Hepatocyte (in vitro differentiated cells): ENCODE results near the gene SOS1. TPM values are rescaled to one million over a fixed set of nuclear protein-coding genes. Genes with fewer than 3 reads are reported as not detected.

Experiments used
- DNase-seq: peaks from one replicate; pipeline ENCODE4 v3.0.0-alpha.2; 2016; ENCODE audit warnings: low spot score
- H2AFZ ChIP-seq: fragments of 200-600 bp; sonication (generic); 2 replicates; pipeline ENCODE4 v1.6.0; 2016; ENCODE audit warnings: antibody characterized with exemption, mild to moderate bottlenecking
- H3K27ac ChIP-seq: fragments of 200-600 bp; sonication (generic); 2 replicates; pipeline ENCODE4 v1.5.1; 2016; ENCODE audit warnings: mild to moderate bottlenecking
- H3K27me3 ChIP-seq: fragments of 200-600 bp; sonication (generic); 2 replicates; pipeline ENCODE4 v1.6.1; 2016
- H3K36me3 ChIP-seq: fragments of 200-600 bp; sonication (generic); replicated peaks from 2 replicates; pipeline ENCODE4 v1.5.1; 2016; ENCODE audit warnings: low read depth; ENCODE audit not compliant: insufficient read depth
- H3K4me1 ChIP-seq: fragments of 200-600 bp; sonication (generic); 2 replicates; pipeline ENCODE4 v1.5.1; 2016; ENCODE audit warnings: mild to moderate bottlenecking, moderate library complexity; ENCODE audit not compliant: insufficient read depth
- H3K4me2 ChIP-seq: fragments of 200-600 bp; sonication (generic); 2 replicates; pipeline ENCODE4 v1.6.0; 2016
- H3K4me3 ChIP-seq: fragments of 200-600 bp; sonication (generic); 2 replicates; pipeline ENCODE4 v1.5.1; 2016; ENCODE audit warnings: mild to moderate bottlenecking
- H3K79me2 ChIP-seq: fragments of 200-600 bp; sonication (generic); 2 replicates; pipeline ENCODE4 v1.6.0; 2017; ENCODE audit warnings: mild to moderate bottlenecking
- H3K9me2 ChIP-seq: fragments of 200-600 bp; sonication (generic); replicated peaks from 2 replicates; pipeline ENCODE4 v1.6.0; 2017; ENCODE audit warnings: mild to moderate bottlenecking; ENCODE audit not compliant: insufficient read depth
- H3K9me3 ChIP-seq: fragments of 200-600 bp; sonication (generic); 2 replicates; pipeline ENCODE4 v1.5.1; 2016; ENCODE audit warnings: low read depth, mild to moderate bottlenecking
- H4K20me1 ChIP-seq: fragments of 200-600 bp; sonication (generic); 2 replicates; pipeline ENCODE4 v1.6.0; 2016; ENCODE audit warnings: mild to moderate bottlenecking; ENCODE audit not compliant: insufficient read depth, poor library complexity, severe bottlenecking
- EZH2 ChIP-seq: fragments of 200-600 bp; sonication (generic); IDR thresholded peaks from 2 replicates; pipeline ENCODE4 v1.6.1; 2016; ENCODE audit warnings: antibody characterized with exemption, mild to moderate bottlenecking, borderline replicate concordance
- EZH2phosphoT487 ChIP-seq: fragments of 200-600 bp; sonication (generic); IDR thresholded peaks from one replicate; pipeline ENCODE4 v1.6.1; 2018; ENCODE audit warnings: antibody characterized with exemption, mild to moderate bottlenecking, low read depth, moderate library complexity; ENCODE audit not compliant: unreplicated experiment, severe bottlenecking
- WGBS: methylation state at CpG from one replicate; pipeline ENCODE4 v1.1.6; 2016; ENCODE audit warnings: low lambda C conversion rate; ENCODE audit errors: missing lambda C conversion rate; 5-methylcytosine and 5-hydroxymethylcytosine counted together
- polyA plus RNA-seq: library from polyadenylated mRNA; unstranded; fragments of >200 nt; fragmentation: Nextera tagmentation; extraction: Ambion mirVana; gene quantifications from 2 replicates; pipeline ENCODE4 v1.2.1, GENCODE V29; 2016
- total RNA-seq: library from RNA; depleted of rRNA; stranded (reverse); fragments of >200 nt; gene quantifications from 2 replicates; pipeline ENCODE4 v1.2.3, GENCODE V29; 2014
- TF ChIP-seq, protein P1 (sequence below): fragments of 200-600 bp; sonication (generic); IDR thresholded peaks from 2 replicates; pipeline ENCODE4 v1.5.1; 2016; ENCODE audit warnings: antibody characterized with exemption, mild to moderate bottlenecking; ENCODE audit not compliant: poor library complexity

Gene SOS1
- total and polyA plus RNA-seq, 2 experiments from 2014 or later: 11.9 to 48.4 TPM

DNA sequence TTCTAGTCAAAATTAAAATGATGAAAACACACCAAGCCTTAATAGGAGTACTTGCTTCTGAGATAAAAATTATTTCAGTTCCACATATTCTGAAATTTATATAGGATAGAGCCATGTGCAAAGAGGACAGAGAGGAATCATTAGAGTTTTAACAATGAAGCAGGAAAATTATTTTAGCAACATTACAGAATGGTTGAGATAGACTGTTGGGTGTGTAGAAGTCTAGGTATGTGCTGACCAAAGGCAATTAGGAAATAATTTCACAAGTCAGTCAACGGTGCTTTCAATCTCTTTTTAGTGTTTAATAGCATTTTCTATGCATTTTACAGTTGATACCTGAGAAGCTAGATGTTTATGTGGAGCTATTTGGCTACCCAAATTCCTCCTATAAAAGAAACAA lies 25.2 kb downstream of the SOS1 start:
- peaks cover 12% of the 10 kb centered on the region for H3K4me1 ChIP-seq
- H4K20me1 ChIP-seq: peaks cover 88% of the 10 kb centered on the region
- H3K4me3 ChIP-seq: no peak overlapping the region
- H3K9me3 ChIP-seq: no peaks in the 10 kb centered on the region
- 38% methylated on average over 1 of the region's 1 CpG for WGBS
- H3K4me2 ChIP-seq: no peak overlapping the region
- H2AFZ ChIP-seq: no peak overlapping the region
- H3K79me2 ChIP-seq: peaks cover 100% of the 10 kb centered on the region
- H3K27me3 ChIP-seq: no peaks in the 10 kb centered on the region
- H3K27ac ChIP-seq: no peak overlapping the region
- TF ChIP-seq EZH2phosphoT487: no peak
- no peak for TF ChIP-seq EZH2
- TF ChIP-seq, protein P1, sequence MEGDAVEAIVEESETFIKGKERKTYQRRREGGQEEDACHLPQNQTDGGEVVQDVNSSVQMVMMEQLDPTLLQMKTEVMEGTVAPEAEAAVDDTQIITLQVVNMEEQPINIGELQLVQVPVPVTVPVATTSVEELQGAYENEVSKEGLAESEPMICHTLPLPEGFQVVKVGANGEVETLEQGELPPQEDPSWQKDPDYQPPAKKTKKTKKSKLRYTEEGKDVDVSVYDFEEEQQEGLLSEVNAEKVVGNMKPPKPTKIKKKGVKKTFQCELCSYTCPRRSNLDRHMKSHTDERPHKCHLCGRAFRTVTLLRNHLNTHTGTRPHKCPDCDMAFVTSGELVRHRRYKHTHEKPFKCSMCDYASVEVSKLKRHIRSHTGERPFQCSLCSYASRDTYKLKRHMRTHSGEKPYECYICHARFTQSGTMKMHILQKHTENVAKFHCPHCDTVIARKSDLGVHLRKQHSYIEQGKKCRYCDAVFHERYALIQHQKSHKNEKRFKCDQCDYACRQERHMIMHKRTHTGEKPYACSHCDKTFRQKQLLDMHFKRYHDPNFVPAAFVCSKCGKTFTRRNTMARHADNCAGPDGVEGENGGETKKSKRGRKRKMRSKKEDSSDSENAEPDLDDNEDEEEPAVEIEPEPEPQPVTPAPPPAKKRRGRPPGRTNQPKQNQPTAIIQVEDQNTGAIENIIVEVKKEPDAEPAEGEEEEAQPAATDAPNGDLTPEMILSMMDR: no peak
- no peak for DNase-seq
- H3K36me3 ChIP-seq: no peaks in the 10 kb centered on the region
- no peaks in the 10 kb centered on the region for H3K9me2 ChIP-seq

DNA sequence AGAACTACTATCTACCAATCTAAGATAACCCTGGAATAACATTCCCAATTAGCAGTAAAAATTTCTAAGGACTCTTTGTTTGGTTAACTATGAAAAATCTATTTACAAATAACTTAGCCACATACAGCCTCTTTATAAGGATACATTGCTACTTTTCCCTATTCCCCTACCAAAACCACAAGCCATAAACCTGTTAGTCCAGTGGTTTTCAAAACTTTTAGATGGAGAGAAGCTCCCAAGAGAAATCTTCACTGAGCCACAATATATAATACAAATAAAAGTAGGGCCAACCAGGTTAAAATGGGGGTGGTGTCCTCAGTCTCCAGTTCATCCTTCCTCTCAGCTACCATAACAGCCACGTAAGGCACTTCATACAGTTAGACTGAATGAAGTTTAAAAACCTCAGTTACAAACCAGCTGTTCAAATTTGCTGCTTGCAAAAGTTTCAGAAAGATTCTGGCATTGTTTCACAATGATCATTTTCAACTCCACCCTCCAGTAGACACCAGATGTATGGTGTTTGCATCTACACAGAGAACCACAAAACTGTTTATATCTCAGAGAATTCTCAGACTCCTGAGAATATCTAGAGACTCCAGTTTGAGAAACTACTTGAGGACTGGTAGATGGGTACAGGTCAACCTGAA lies 26.0 kb downstream of the SOS1 start:
- H3K27me3 ChIP-seq: no peaks in the 10 kb centered on the region

DNA sequence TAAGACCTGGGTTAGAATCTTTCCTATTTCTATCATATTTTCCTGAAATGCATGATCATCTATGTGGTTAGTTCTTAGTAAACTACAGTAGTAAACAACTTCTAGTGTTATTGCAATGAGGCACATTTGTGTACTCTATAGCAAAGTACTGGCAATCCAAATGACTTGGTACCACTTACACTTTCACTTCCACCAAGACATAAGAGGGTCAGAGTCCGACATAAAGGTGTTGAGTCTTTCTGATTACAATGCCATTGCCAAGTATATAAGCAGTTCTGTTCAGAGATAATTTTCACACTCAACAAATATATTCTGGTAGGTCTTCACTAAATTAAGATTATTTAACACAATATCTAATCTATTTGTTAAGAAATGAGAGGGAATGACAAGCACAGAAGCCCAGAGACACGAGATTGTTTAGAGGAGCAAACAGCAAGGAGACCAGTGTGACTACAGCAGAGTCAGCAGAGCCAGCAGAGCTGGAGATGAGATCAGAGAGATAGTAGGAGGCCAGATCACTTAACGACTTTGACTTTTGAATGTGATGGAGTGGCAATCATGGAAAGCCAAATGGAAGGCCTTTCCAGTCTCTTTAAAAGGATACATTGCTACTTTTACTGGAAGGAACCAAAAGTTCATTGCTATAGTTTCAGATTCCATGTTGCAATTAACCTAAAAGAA lies 27.5 kb downstream of the SOS1 start:
- H2AFZ ChIP-seq: no peak overlapping the region
- no peaks in the 10 kb centered on the region for H3K36me3 ChIP-seq
- no peak overlapping the region for H3K4me3 ChIP-seq
- WGBS: 53% methylated on average over 3 of the region's 3 CpGs
- no peak for TF ChIP-seq EZH2phosphoT487
- TF ChIP-seq, protein P1: no peak
- no peak for TF ChIP-seq EZH2
- DNase-seq: no peak
- H3K9me3 ChIP-seq: no peaks in the 10 kb centered on the region
- H3K4me1 ChIP-seq: peaks cover 12% of the 10 kb centered on the region
- no peaks in the 10 kb centered on the region for H3K27me3 ChIP-seq
- no peaks in the 10 kb centered on the region for H3K9me2 ChIP-seq
- no peak overlapping the region for H3K4me2 ChIP-seq
- H4K20me1 ChIP-seq: peaks cover 71% of the 10 kb centered on the region
- no peak overlapping the region for H3K27ac ChIP-seq
- peaks cover 100% of the 10 kb centered on the region for H3K79me2 ChIP-seq

More for the DNA sequence above, 26.0 kb downstream of the SOS1 start:
- Histone ChIP-seq H3K9me3 (no peaks in the 10 kb centered on the region), H3K9me2 (no peaks in the 10 kb centered on the region), H3K79me2 (peaks cover 100% of the 10 kb centered on the region), H2AFZ (no peak overlapping the region), H3K36me3 (no peaks in the 10 kb centered on the region), H3K4me3 (no peak overlapping the region), H4K20me1 (peaks cover 80% of the 10 kb centered on the region), H3K4me2 (no peak overlapping the region), H3K4me1 (peaks cover 12% of the 10 kb centered on the region), H3K27ac (peak overlapping the region; percentile 8)
- TF ChIP-seq EZH2phosphoT487 (no peak), EZH2 (no peak)
- TF ChIP-seq, protein P1: no peak
- WGBS: 78% methylated on average over 1 of the region's 1 CpG
- DNase-seq: no peak
